ENCODE data around the gene ATG10.

DNA sequence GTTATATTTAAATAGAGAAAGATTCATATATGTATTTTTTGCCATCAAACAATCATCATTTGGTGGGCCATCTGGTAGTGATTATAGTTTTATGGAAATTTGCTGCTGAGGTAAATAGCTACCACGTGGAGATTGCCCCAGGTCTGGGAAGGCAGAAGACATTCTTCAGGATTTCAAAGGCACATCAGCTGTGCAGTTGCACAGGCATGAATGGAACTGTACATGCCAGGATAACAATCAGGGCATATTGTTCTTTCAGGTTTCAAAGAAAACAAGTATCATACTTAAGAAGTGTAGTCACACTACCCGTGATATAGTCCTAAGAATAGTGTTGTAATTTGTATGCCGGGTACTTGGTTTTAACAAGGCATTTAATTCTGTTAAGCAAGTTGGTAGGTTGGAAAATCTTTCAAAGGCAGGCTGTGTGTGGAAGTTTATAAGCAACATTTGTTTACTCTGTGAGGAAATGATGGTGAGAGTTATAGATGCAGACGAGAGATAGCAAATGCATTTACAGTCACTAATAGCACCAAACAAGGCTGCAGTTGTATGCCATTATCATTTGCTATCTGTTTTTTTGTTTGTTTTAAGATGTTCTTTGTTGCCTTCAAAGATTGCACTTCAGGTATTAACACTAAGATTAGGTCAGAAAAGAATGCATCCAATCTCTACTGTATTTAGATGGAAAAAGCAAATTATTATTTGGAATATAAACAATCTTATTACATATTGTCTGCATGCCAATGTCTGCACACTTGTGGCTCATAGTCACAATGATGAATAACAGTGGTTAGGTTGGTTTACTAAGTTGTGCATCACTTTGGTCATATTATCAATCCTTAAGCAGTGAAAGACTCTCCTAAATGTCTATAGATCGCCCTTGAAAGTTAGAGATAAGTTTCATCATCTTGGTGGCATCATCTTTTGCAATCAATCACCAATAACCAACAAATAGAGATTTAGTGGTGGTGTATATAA lies 251.1 kb downstream of the ATG10 start:
- TF ChIP-seq GABPB1 (CRISPR knock-in tag; IDR thresholded peaks at IDR 0.05) (no peak), NFYB (CRISPR knock-in tag; conservative IDR thresholded peaks at IDR 0.05; ENCODE audit: low read depth) (no peak), CREM (CRISPR knock-in tag; IDR thresholded peaks at IDR 0.05) (no peak)
- TF ChIP-seq, protein P1, sequence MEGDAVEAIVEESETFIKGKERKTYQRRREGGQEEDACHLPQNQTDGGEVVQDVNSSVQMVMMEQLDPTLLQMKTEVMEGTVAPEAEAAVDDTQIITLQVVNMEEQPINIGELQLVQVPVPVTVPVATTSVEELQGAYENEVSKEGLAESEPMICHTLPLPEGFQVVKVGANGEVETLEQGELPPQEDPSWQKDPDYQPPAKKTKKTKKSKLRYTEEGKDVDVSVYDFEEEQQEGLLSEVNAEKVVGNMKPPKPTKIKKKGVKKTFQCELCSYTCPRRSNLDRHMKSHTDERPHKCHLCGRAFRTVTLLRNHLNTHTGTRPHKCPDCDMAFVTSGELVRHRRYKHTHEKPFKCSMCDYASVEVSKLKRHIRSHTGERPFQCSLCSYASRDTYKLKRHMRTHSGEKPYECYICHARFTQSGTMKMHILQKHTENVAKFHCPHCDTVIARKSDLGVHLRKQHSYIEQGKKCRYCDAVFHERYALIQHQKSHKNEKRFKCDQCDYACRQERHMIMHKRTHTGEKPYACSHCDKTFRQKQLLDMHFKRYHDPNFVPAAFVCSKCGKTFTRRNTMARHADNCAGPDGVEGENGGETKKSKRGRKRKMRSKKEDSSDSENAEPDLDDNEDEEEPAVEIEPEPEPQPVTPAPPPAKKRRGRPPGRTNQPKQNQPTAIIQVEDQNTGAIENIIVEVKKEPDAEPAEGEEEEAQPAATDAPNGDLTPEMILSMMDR (IDR thresholded peaks at IDR 0.05) = no peak
- TF ChIP-seq, protein P2, sequence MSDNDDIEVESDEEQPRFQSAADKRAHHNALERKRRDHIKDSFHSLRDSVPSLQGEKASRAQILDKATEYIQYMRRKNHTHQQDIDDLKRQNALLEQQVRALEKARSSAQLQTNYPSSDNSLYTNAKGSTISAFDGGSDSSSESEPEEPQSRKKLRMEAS (CRISPR knock-in tag; IDR thresholded peaks at IDR 0.05) = no peak
- TF ChIP-seq, protein P3, sequence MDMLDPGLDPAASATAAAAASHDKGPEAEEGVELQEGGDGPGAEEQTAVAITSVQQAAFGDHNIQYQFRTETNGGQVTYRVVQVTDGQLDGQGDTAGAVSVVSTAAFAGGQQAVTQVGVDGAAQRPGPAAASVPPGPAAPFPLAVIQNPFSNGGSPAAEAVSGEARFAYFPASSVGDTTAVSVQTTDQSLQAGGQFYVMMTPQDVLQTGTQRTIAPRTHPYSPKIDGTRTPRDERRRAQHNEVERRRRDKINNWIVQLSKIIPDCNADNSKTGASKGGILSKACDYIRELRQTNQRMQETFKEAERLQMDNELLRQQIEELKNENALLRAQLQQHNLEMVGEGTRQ (CRISPR knock-in tag; IDR thresholded peaks at IDR 0.05) = no peak

Measured in WTC11 (cell line).